ENCODE results near the gene ADGRL3.

The ADGRL3 gene

GRCh38 chr4:61427818-61428495, 227.8 kb downstream of the ADGRL3 start:
- no peaks in the 10 kb centered on the region for H3K9me3 ChIP-seq (ENCODE audit: insufficient read depth, low read length)
- H3K36me3 ChIP-seq (replicated peaks; ENCODE audit: low read depth, low read length), result no peaks in the 10 kb centered on the region
- H3K27ac ChIP-seq (ENCODE audit: low read length), result no peak overlapping the region
- no peaks in the 10 kb centered on the region for H3K79me2 ChIP-seq (ENCODE audit: low read length)
- H2AFZ ChIP-seq (ENCODE audit: low read depth, low read length), result no peak overlapping the region
- H3K9ac ChIP-seq (ENCODE audit: low read length), result no peak overlapping the region
- TF ChIP-seq CTCF (IDR thresholded peaks at IDR 0.05; ENCODE audit: low read depth, low read length) (no peak), EZH2phosphoT487 (IDR thresholded peaks at IDR 0.05; ENCODE audit: low read depth) (no peak)
- H3K27me3 ChIP-seq (ENCODE audit: low read depth, low read length), result no peaks in the 10 kb centered on the region
- H3K4me1 ChIP-seq (ENCODE audit: low read length), result no peaks in the 10 kb centered on the region
- no peaks in the 10 kb centered on the region for H4K20me1 ChIP-seq (ENCODE audit: insufficient read depth, low read length)
- no peak overlapping the region for H3K4me2 ChIP-seq (ENCODE audit: low read length)
- no peak overlapping the region for H3K4me3 ChIP-seq (ENCODE audit: low read length)

GRCh38 chr4:61428950-61429349, 228.8 kb downstream of the ADGRL3 start:
- TF ChIP-seq EZH2phosphoT487 (IDR thresholded peaks at IDR 0.05; ENCODE audit: low read depth) (no peak), CTCF (IDR thresholded peaks at IDR 0.05; ENCODE audit: low read depth, low read length) (no peak)
- Histone ChIP-seq H3K4me1 (ENCODE audit: low read length) (no peaks in the 10 kb centered on the region), H4K20me1 (ENCODE audit: insufficient read depth, low read length) (no peaks in the 10 kb centered on the region), H3K4me2 (ENCODE audit: low read length) (no peak overlapping the region), H3K9me3 (ENCODE audit: insufficient read depth, low read length) (no peaks in the 10 kb centered on the region), H3K79me2 (ENCODE audit: low read length) (no peaks in the 10 kb centered on the region), H3K4me3 (ENCODE audit: low read length) (no peak overlapping the region), H3K9ac (ENCODE audit: low read length) (no peak overlapping the region), H3K27me3 (ENCODE audit: low read depth, low read length) (no peaks in the 10 kb centered on the region), H3K36me3 (replicated peaks; ENCODE audit: low read depth, low read length) (no peaks in the 10 kb centered on the region), H3K27ac (ENCODE audit: low read length) (no peak overlapping the region), H2AFZ (ENCODE audit: low read depth, low read length) (no peak overlapping the region)

- TF ChIP-seq CTCF (IDR thresholded peaks at IDR 0.05; ENCODE audit: low read depth, low read length), result no peak
- no peak for TF ChIP-seq EZH2phosphoT487 (IDR thresholded peaks at IDR 0.05; ENCODE audit: low read depth)
- no peaks in the 10 kb centered on the region for H3K79me2 ChIP-seq (ENCODE audit: low read length)
- H3K4me3 ChIP-seq (ENCODE audit: low read length), result no peak overlapping the region
These were observed 231.0 kb downstream of the ADGRL3 start for GRCh38 chr4:61431131-61431530.

GRCh38 chr4:61437923-61438322, 237.8 kb downstream of the ADGRL3 start:
- H3K36me3 ChIP-seq (replicated peaks; ENCODE audit: low read depth, low read length), result no peaks in the 10 kb centered on the region
- no peak overlapping the region for H3K4me3 ChIP-seq (ENCODE audit: low read length)
- H3K4me1 ChIP-seq (ENCODE audit: low read length), result peaks cover 3% of the 10 kb centered on the region; the same call in 1 of the 2 replicates
- H2AFZ ChIP-seq (ENCODE audit: low read depth, low read length), result no peak overlapping the region
- H3K27ac ChIP-seq (ENCODE audit: low read length), result no peak overlapping the region
- H4K20me1 ChIP-seq (ENCODE audit: insufficient read depth, low read length), result no peaks in the 10 kb centered on the region
- TF ChIP-seq CTCF (IDR thresholded peaks at IDR 0.05; ENCODE audit: low read depth, low read length), result no peak
- TF ChIP-seq EZH2phosphoT487 (IDR thresholded peaks at IDR 0.05; ENCODE audit: low read depth), result no peak
- H3K27me3 ChIP-seq (ENCODE audit: low read depth, low read length), result no peaks in the 10 kb centered on the region
- H3K79me2 ChIP-seq (ENCODE audit: low read length), result no peaks in the 10 kb centered on the region
- no peak overlapping the region for H3K4me2 ChIP-seq (ENCODE audit: low read length)
- no peaks in the 10 kb centered on the region for H3K9me3 ChIP-seq (ENCODE audit: insufficient read depth, low read length)
- no peak overlapping the region for H3K9ac ChIP-seq (ENCODE audit: low read length)

More at GRCh38 chr4:61431131-61431530, 231.0 kb downstream of the ADGRL3 start:
- Histone ChIP-seq H3K27ac (ENCODE audit: low read length) (no peak overlapping the region), H4K20me1 (ENCODE audit: insufficient read depth, low read length) (no peaks in the 10 kb centered on the region), H3K4me2 (ENCODE audit: low read length) (no peak overlapping the region), H3K36me3 (replicated peaks; ENCODE audit: low read depth, low read length) (no peaks in the 10 kb centered on the region), H2AFZ (ENCODE audit: low read depth, low read length) (no peak overlapping the region), H3K27me3 (ENCODE audit: low read depth, low read length) (no peaks in the 10 kb centered on the region), H3K9ac (ENCODE audit: low read length) (no peak overlapping the region), H3K9me3 (ENCODE audit: insufficient read depth, low read length) (no peaks in the 10 kb centered on the region), H3K4me1 (ENCODE audit: low read length) (peaks cover 3% of the 10 kb centered on the region; the same call in 1 of the 2 replicates)

Measured in OCI-LY3 (cell line).